Esophagus squamous epithelium (tissue), 5 donors: ENCODE results near the gene UBE2N. TPM values are rescaled to one million over a fixed set of nuclear protein-coding genes. Genes with fewer than 3 reads are reported as not detected.

Source experiments
- DNase-seq: peaks from one replicate; lab custom pipeline; 2025; lab: John Stamatoyannopoulos, UW
- H3K27ac ChIP-seq, 4 donors: fragments of 200-600 bp; sonication (generic); one replicate each; pipeline ENCODE4 v1.5.1; 2016 to 2019; ENCODE audit warnings: mild to moderate bottlenecking in 1 of 4
- H3K27me3 ChIP-seq, 4 donors: fragments of 200-600 bp; sonication (generic); 1 replicate in 3 of 4; 2 replicates in 1 of 4; pipeline versions ENCODE4 v1.5.1 to v1.6.0; 2017 to 2021; ENCODE audit warnings: antibody characterized with exemption in 1 of 4
- H3K36me3 ChIP-seq, 3 donors: fragments of 200-600 bp; sonication (generic); one replicate each; pipeline ENCODE4 v1.5.1; 2016 to 2019
- H3K4me1 ChIP-seq, 3 donors: fragments of 200-600 bp; sonication (generic); one replicate each; pipeline ENCODE4 v1.5.1; 2017 to 2019
- H3K4me3 ChIP-seq, 4 donors: fragments of 200-600 bp; sonication (generic); 1 replicate in 3 of 4; 2 replicates in 1 of 4; pipeline ENCODE4 v1.5.1; 2016 to 2019; ENCODE audit warnings: mild to moderate bottlenecking in 2 of 4, moderate library complexity in 1 of 4
- H3K9me3 ChIP-seq, 3 donors: fragments of 200-600 bp; sonication (generic); one replicate each; pipeline ENCODE4 v1.5.1; 2016 to 2019
- CTCF ChIP-seq, 6 experiments: fragments of 450-650 bp in 4 of 6; fragments of 200-600 bp in 2 of 6; sonication (generic) in 2 of 6; IDR thresholded peaks; one replicate each; pipeline ENCODE4 v1.5.1; 2016 to 2019; ENCODE audit warnings: antibody characterized with exemption in 6 of 6, mild to moderate bottlenecking in 4 of 6, moderate library complexity in 4 of 6
- POLR2A ChIP-seq, 4 donors: fragments of 450-650 bp; IDR thresholded peaks; one replicate each; pipeline ENCODE4 v1.6.1; 2017; ENCODE audit warnings: antibody characterized with exemption in 4 of 4, mild to moderate bottlenecking in 4 of 4, moderate library complexity in 3 of 4
- WGBS, 2 donors: methylation state at CpG; one replicate each; pipeline ENCODE4 v1.1.5; 2018; 5-methylcytosine and 5-hydroxymethylcytosine counted together
- intact Hi-C: fragments of 100-400 bp; cut with DNase I; formaldehyde crosslinking; loops from one replicate; pipeline ENCODE4 v1.15.0; 2022
- total RNA-seq, 4 donors: library from RNA; depleted of rRNA; stranded (reverse); fragments of >200 nt; gene quantifications; one replicate each; pipeline ENCODE4 v1.1.0, GENCODE V29; 2016
- donor health status: DM: yes; HTN: yes; CAD: no.

Gene UBE2N
- total RNA-seq, 4 donors from 2014 or later = 32.6 to 52.8 (median 43.3) TPM

GRCh38 chr12:93456077-93456476 lies 14.3 kb upstream of the UBE2N start:
- H3K9me3 ChIP-seq = no peaks in the 10 kb centered on the region
- H3K4me1 ChIP-seq = no peaks in the 10 kb centered on the region
- no peak overlapping the region for H3K27ac ChIP-seq
- TF ChIP-seq POLR2A (IDR thresholded peaks at IDR 0.05) (no peak), CTCF (IDR thresholded peaks at IDR 0.05) (no peak)
- 58 to 60% methylated on average over 2 of the region's 2 CpGs for WGBS, 2 donors
- intact Hi-C loops = no loop called here
- H3K27me3 ChIP-seq = no peaks in the 10 kb centered on the region
- H3K36me3 ChIP-seq = no peaks in the 10 kb centered on the region
- no peak for DNase-seq
- no peak overlapping the region for H3K4me3 ChIP-seq

GRCh38 chr12:93453633-93454032 lies 11.9 kb upstream of the UBE2N start:
- H3K27me3 ChIP-seq = no peaks in the 10 kb centered on the region
- no peak for DNase-seq
- H3K36me3 ChIP-seq = no peaks in the 10 kb centered on the region
- intact Hi-C loops = no loop called here
- 89 to 94% methylated on average over 5 of the region's 5 CpGs for whole genome bisulfite sequencing, 2 donors
- H3K4me3 ChIP-seq = no peak overlapping the region
- no peak overlapping the region for H3K27ac ChIP-seq
- TF ChIP-seq CTCF (IDR thresholded peaks at IDR 0.05) (no peak), POLR2A (IDR thresholded peaks at IDR 0.05) (no peak)
- H3K9me3 ChIP-seq = no peaks in the 10 kb centered on the region
- no peaks in the 10 kb centered on the region for H3K4me1 ChIP-seq

- Histone ChIP-seq H3K27ac (no peak overlapping the region), H3K4me1 (no peaks in the 10 kb centered on the region), H3K9me3 (no peaks in the 10 kb centered on the region), H3K4me3 (no peak overlapping the region), H3K36me3 (no peaks in the 10 kb centered on the region), H3K27me3 (no peaks in the 10 kb centered on the region)
- no peak for TF ChIP-seq POLR2A (IDR thresholded peaks at IDR 0.05)
- TF ChIP-seq CTCF (IDR thresholded peaks at IDR 0.05) = no peak
- intact Hi-C loops = no loop called here
- WGBS, 2 donors = 41 to 52% methylated on average over 3 of the region's 3 CpGs
- no peak for DNase-seq
Observed at GRCh38 chr12:93451423-93452158, 9.8 kb upstream of the UBE2N start.

- TF ChIP-seq CTCF (IDR thresholded peaks at IDR 0.05) (no peak), POLR2A (IDR thresholded peaks at IDR 0.05) (no peak)
- WGBS, 2 donors = 71 to 76% methylated on average over 1 of the region's 1 CpG
Observed at GRCh38 chr12:93449277-93449676, 7.5 kb upstream of the UBE2N start.

GRCh38 chr12:93448796-93449195 lies 7.0 kb upstream of the UBE2N start:
- Histone ChIP-seq H3K27ac (no peak overlapping the region), H3K9me3 (no peaks in the 10 kb centered on the region), H3K36me3 (no peaks in the 10 kb centered on the region), H3K4me3 (no peak overlapping the region), H3K27me3 (no peaks in the 10 kb centered on the region), H3K4me1 (peaks cover 0 to 4% (median 2%) of the 10 kb centered on the region in 3 donors)
- WGBS, 2 donors = 44 to 50% methylated on average over 5 of the region's 5 CpGs
- no peak for DNase-seq
- intact Hi-C loops = no loop called here
- TF ChIP-seq POLR2A (IDR thresholded peaks at IDR 0.05) (no peak), CTCF (IDR thresholded peaks at IDR 0.05) (no peak)

More at GRCh38 chr12:93449277-93449676, 7.5 kb upstream of the UBE2N start:
- Histone ChIP-seq H3K4me1 (no peaks in the 10 kb centered on the region), H3K27ac (no peak overlapping the region), H3K36me3 (no peaks in the 10 kb centered on the region), H3K27me3 (no peaks in the 10 kb centered on the region), H3K9me3 (no peaks in the 10 kb centered on the region), H3K4me3 (no peak overlapping the region)
- intact Hi-C loops = no loop called here
- DNase-seq = no peak
